ENCODE measurements around the gene ITIH4.

DNA sequence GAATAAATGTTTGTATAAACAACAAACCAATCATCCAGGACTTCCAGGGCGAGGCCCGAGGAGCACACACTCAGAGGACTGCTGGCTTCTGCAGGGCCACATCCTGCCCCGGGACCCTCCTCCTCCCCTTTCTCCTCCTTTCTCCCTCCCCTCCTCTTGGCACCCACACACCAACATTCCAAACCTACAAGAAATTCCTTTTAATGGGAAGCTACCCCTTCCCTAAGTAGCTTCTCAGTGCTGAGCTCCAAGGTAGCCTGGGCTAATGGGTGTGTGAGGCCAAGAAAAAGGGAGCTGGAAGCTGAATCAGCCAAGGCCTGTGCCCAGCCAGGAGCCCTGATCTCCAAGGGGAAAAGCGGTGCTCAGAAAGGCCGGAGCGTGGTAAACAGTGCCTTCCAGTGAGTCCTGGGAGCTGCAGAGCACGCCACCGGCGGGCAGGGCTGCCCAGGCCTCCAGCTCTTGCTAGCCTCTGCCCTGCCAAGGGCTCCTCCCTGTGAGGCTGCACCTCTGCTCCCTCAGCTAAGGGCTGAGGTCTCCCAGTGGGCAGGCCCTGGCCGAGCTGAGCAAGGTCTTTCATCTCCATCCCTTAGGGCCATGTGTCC, 32.0 kb downstream of the ITIH4 start:
- no peak for TF ChIP-seq POLR2A (IDR thresholded peaks at IDR 0.05)
- TF ChIP-seq, protein P1, sequence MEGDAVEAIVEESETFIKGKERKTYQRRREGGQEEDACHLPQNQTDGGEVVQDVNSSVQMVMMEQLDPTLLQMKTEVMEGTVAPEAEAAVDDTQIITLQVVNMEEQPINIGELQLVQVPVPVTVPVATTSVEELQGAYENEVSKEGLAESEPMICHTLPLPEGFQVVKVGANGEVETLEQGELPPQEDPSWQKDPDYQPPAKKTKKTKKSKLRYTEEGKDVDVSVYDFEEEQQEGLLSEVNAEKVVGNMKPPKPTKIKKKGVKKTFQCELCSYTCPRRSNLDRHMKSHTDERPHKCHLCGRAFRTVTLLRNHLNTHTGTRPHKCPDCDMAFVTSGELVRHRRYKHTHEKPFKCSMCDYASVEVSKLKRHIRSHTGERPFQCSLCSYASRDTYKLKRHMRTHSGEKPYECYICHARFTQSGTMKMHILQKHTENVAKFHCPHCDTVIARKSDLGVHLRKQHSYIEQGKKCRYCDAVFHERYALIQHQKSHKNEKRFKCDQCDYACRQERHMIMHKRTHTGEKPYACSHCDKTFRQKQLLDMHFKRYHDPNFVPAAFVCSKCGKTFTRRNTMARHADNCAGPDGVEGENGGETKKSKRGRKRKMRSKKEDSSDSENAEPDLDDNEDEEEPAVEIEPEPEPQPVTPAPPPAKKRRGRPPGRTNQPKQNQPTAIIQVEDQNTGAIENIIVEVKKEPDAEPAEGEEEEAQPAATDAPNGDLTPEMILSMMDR (IDR thresholded peaks at IDR 0.05) = no peak

Measured in heart left ventricle (tissue), 13 donors.